Lung (tissue), 13 donors: ENCODE data around the gene MPI. TPM values are rescaled to one million over a fixed set of nuclear protein-coding genes. Genes with fewer than 3 reads are reported as not detected.

Source experiments
- ATAC-seq: fragments of 200-7000 bp; cut with Tn5 transposase; one replicate; pipeline ENCODE4 v1.9.1; 2020; ENCODE audit warnings: moderate number of reproducible peaks; ENCODE audit not compliant: insufficient read depth, low FRiP score
- DNase-seq, 3 donors: peaks; one replicate each; pipeline ENCODE4 v3.0.0-alpha.2; 2013 to 2017
- H3K27ac ChIP-seq, 2 donors: one replicate each; pipeline ENCODE4 v1.5.1; 2013; ENCODE audit warnings: mild to moderate bottlenecking in 2 of 2, moderate library complexity in 2 of 2, control low read depth in 1 of 2, inconsistent platforms in 1 of 2, low read depth in 1 of 2, low read length in 1 of 2
- H3K27me3 ChIP-seq, 3 donors: one replicate each; pipeline ENCODE4 v1.5.1; 2013; ENCODE audit warnings: low read length in 2 of 3; ENCODE audit not compliant: control insufficient read depth in 3 of 3, insufficient read depth in 3 of 3
- H3K36me3 ChIP-seq, 4 donors: one replicate each; pipeline ENCODE4 v1.5.1; 2013; ENCODE audit warnings: low read length in 4 of 4, mild to moderate bottlenecking in 1 of 4, moderate library complexity in 1 of 4; ENCODE audit not compliant: control insufficient read depth in 4 of 4, insufficient read depth in 4 of 4
- H3K4me1 ChIP-seq, 5 donors: one replicate each; pipeline ENCODE4 v1.5.1; 2013; ENCODE audit warnings: low read length in 5 of 5, mild to moderate bottlenecking in 2 of 5, moderate library complexity in 1 of 5; ENCODE audit not compliant: control insufficient read depth in 5 of 5, insufficient read depth in 5 of 5
- H3K4me3 ChIP-seq: one replicate; pipeline ENCODE4 v1.5.1; 2013; ENCODE audit warnings: mild to moderate bottlenecking, control low read depth, moderate library complexity
- H3K9ac ChIP-seq, 2 donors: one replicate each; pipeline ENCODE4 v1.5.1; 2013; ENCODE audit warnings: low read length in 2 of 2, control low read depth in 1 of 2; ENCODE audit not compliant: insufficient read depth in 1 of 2
- H3K9me3 ChIP-seq, 4 donors: one replicate each; pipeline ENCODE4 v1.5.1; 2013; ENCODE audit warnings: low read length in 3 of 4, mild to moderate bottlenecking in 1 of 4, moderate library complexity in 1 of 4; ENCODE audit not compliant: control insufficient read depth in 4 of 4, insufficient read depth in 3 of 4
- WGBS, 2 donors: extraction: QIAGEN DNeasy Blood & Tissue Kit; methylation state at CpG; one replicate each; pipeline ENCODE4 v1.1.7; 2013; 5-methylcytosine and 5-hydroxymethylcytosine counted together
- polyA plus RNA-seq, 2 donors: library from polyadenylated mRNA; stranded (reverse); fragments of 200-250 nt; gene quantifications; one replicate each; pipeline ENCODE4 v1.2.1, GENCODE V29; 2013
- small RNA-seq: library from RNA; depleted of rRNA; stranded (forward); fragments of <200 nt; gene quantifications from one replicate; pipeline ENCODE3, GENCODE V24; 2014; ENCODE audit warnings: low replicate concordance
- total RNA-seq, 2 donors: library from RNA; depleted of rRNA in 1 of 2; stranded (reverse); fragments of >200 nt in 1 of 2; gene quantifications; one replicate each; pipeline ENCODE4 v1.2.1, GENCODE V29; 2014 to 2021
- TF ChIP-seq, protein P1 (sequence below): IDR thresholded peaks from 2 replicates; pipeline ENCODE4 v1.5.1; 2012; ENCODE audit warnings: mild to moderate bottlenecking; ENCODE audit errors: control extremely low read depth, extremely low read depth
- donor health status: control.
- donor health status: control.
- donor health status: Bipolar disorder and iron deficiency.
- donor health status: healthy.
- donor health status: DM: yes; HTN: yes; CAD: no.

MPI gene
- total and polyA plus RNA-seq, 4 donors: 13.7 to 42.4 (median 30.1) TPM

- Histone ChIP-seq H3K27me3 (no peaks in the 10 kb centered on the region), H3K4me3 (no peak overlapping the region), H3K36me3 (no peaks in the 10 kb centered on the region), H3K4me1 (peaks cover 0 to 25% (median 8%) of the 10 kb centered on the region in 5 donors), H3K9ac (no peak overlapping the region), H3K9me3 (no peaks in the 10 kb centered on the region), H3K27ac (no peak overlapping the region)
- TF ChIP-seq, protein P1, sequence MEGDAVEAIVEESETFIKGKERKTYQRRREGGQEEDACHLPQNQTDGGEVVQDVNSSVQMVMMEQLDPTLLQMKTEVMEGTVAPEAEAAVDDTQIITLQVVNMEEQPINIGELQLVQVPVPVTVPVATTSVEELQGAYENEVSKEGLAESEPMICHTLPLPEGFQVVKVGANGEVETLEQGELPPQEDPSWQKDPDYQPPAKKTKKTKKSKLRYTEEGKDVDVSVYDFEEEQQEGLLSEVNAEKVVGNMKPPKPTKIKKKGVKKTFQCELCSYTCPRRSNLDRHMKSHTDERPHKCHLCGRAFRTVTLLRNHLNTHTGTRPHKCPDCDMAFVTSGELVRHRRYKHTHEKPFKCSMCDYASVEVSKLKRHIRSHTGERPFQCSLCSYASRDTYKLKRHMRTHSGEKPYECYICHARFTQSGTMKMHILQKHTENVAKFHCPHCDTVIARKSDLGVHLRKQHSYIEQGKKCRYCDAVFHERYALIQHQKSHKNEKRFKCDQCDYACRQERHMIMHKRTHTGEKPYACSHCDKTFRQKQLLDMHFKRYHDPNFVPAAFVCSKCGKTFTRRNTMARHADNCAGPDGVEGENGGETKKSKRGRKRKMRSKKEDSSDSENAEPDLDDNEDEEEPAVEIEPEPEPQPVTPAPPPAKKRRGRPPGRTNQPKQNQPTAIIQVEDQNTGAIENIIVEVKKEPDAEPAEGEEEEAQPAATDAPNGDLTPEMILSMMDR: no peak
- DNase-seq: no peak
- no peak for ATAC-seq
- 70 to 71% methylated on average over 3 of the region's 3 CpGs for WGBS, 2 donors
Observed at GRCh38 chr15:74951006-74951405, 61.2 kb downstream of the MPI start.

Small RNAs within 50 kb of the gene (small RNA-seq; reads per million reads assigned to genes)
- 0.10 reads per million for gene MIR6882

Other genes starting within 250 kb of the MPI start
- 10 to 100 TPM; 27.1 to 31.9 TPM for gene EDC3, start 194.0 kb upstream of the MPI start, total RNA-seq
- gene EDC3, start 194.0 kb upstream of the MPI start, polyA plus RNA-seq: 10 to 100 TPM; 15.3 to 17.0 TPM
- under 1 TPM; 0.31 to 1.00 TPM for gene CYP1A1, start 164.5 kb upstream of the MPI start, total RNA-seq
- gene CYP1A1, start 164.5 kb upstream of the MPI start, polyA plus RNA-seq: 10 to 100 TPM in 1 of 2 donors, under 1 TPM in 1; 0.46 to 15.0 TPM
- gene CYP1A2, start 141.2 kb upstream of the MPI start, total RNA-seq: under 1 TPM in 1 of 2 donors, not detected in 1; 0.17 TPM
- under 1 TPM; 0.05 to 0.57 TPM for gene CYP1A2, start 141.2 kb upstream of the MPI start, polyA plus RNA-seq
- gene CSK, start 108.0 kb upstream of the MPI start, total RNA-seq: 10 to 100 TPM; 39.7 to 82.9 TPM
- gene CSK, start 108.0 kb upstream of the MPI start, polyA plus RNA-seq: 10 to 100 TPM; 40.9 to 99.1 TPM
- gene LMAN1L, start 77.2 kb upstream of the MPI start, total RNA-seq: under 1 TPM in 1 of 2 donors, not detected in 1; 0.31 TPM
- under 1 TPM in 1 of 2 donors, not detected in 1; 0.11 TPM for gene LMAN1L, start 77.2 kb upstream of the MPI start, polyA plus RNA-seq
- not detected for gene CPLX3, start 63.4 kb upstream of the MPI start, total RNA-seq
- gene CPLX3, start 63.4 kb upstream of the MPI start, polyA plus RNA-seq: under 1 TPM; 0.10 to 0.13 TPM
- 10 to 100 TPM; 20.6 to 46.8 TPM for gene ULK3, start 46.9 kb upstream of the MPI start, total RNA-seq
- 10 to 100 TPM; 30.6 to 54.5 TPM for gene ULK3, start 46.9 kb upstream of the MPI start, polyA plus RNA-seq
- 100 to 1,000 TPM in 1 of 2 donors, 10 to 100 TPM in 1; 51.2 to 122 TPM for gene SCAMP2, start 16.7 kb upstream of the MPI start, total RNA-seq
- 100 to 1,000 TPM in 1 of 2 donors, 10 to 100 TPM in 1; 62.7 to 103 TPM for gene SCAMP2, start 16.7 kb upstream of the MPI start, polyA plus RNA-seq
- 10 to 100 TPM; 49.7 to 88.4 TPM for gene FAM219B, start 16.8 kb downstream of the MPI start, total RNA-seq
- 10 to 100 TPM; 32.4 to 35.3 TPM for gene FAM219B, start 16.8 kb downstream of the MPI start, polyA plus RNA-seq
- 100 to 1,000 TPM in 1 of 2 donors, 10 to 100 TPM in 1; 70.7 to 163 TPM for gene COX5A, start 48.0 kb downstream of the MPI start, total RNA-seq
- gene COX5A, start 48.0 kb downstream of the MPI start, polyA plus RNA-seq: 100 to 1,000 TPM; 233 to 301 TPM
- gene RPP25, start 66.7 kb downstream of the MPI start, total RNA-seq: 10 to 100 TPM in 1 of 2 donors, 1 to 10 TPM in 1; 3.8 to 15.2 TPM
- gene RPP25, start 66.7 kb downstream of the MPI start, polyA plus RNA-seq: 10 to 100 TPM in 1 of 2 donors, 1 to 10 TPM in 1; 10.0 to 15.7 TPM
- gene SCAMP5, start 105.5 kb downstream of the MPI start, total RNA-seq: 1 to 10 TPM; 3.8 to 4.8 TPM
- 1 to 10 TPM in 1 of 2 donors, under 1 TPM in 1; 0.94 to 9.5 TPM for gene SCAMP5, start 105.5 kb downstream of the MPI start, polyA plus RNA-seq
- gene PPCDC, start 133.5 kb downstream of the MPI start, total RNA-seq: 10 to 100 TPM; 12.8 to 19.2 TPM
- gene PPCDC, start 133.5 kb downstream of the MPI start, polyA plus RNA-seq: 10 to 100 TPM; 22.5 to 23.8 TPM